Inflammatory macrophage (primary cell): ENCODE data around the gene RNF6.
A peak's percentile ranks its signal among the peaks of the same experiment; 100 is the strongest.

Source experiments
- DNase-seq, 2 donors: peaks; one replicate each; pipeline ENCODE4 v3.0.0-alpha.2; 2020 to 2022

Gene RNF6

GRCh38 chr13:26225896-26226617 lies 3.9 kb upstream of the RNF6 start:
- no peak for DNase-seq

GRCh38 chr13:26222520-26223046 lies 469 bp upstream of the RNF6 start:
- no peak for DNase-seq

GRCh38 chr13:26221399-26221720 lies 754 bp downstream of the RNF6 start:
- DNase-seq, result no peak

- peak; percentile 42 to 62 for DNase-seq
These were observed 1.5 kb downstream of the RNF6 start for GRCh38 chr13:26220575-26220974.

GRCh38 chr13:26219726-26220125 lies 2.4 kb downstream of the RNF6 start:
- DNase-seq, result no peak

GRCh38 chr13:26216042-26216441 lies 6.1 kb downstream of the RNF6 start:
- no peak for DNase-seq

GRCh38 chr13:26213982-26214381 lies 8.1 kb downstream of the RNF6 start:
- DNase-seq, result no peak

GRCh38 chr13:26213345-26213744 lies 8.8 kb downstream of the RNF6 start:
- no peak for DNase-seq

GRCh38 chr13:26208287-26208686 lies 13.8 kb downstream of the RNF6 start:
- no peak for DNase-seq

GRCh38 chr13:26202365-26202972 lies 19.6 kb downstream of the RNF6 start:
- no peak for DNase-seq

GRCh38 chr13:26200811-26201210 lies 21.3 kb downstream of the RNF6 start:
- no peak for DNase-seq

- no peak for DNase-seq
These were observed 24.0 kb downstream of the RNF6 start for GRCh38 chr13:26198116-26198515.

- DNase-seq, result no peak
These were observed 24.8 kb downstream of the RNF6 start for GRCh38 chr13:26197298-26197697.

- DNase-seq, result peak in 1 of 2 donors; percentile 4
These were observed 35.1 kb downstream of the RNF6 start for GRCh38 chr13:26186995-26187394.

- DNase-seq, result peak; percentile 89 to 91
These were observed 35.8 kb downstream of the RNF6 start for GRCh38 chr13:26186118-26186870.

- DNase-seq, result no peak
These were observed 36.4 kb downstream of the RNF6 start for GRCh38 chr13:26185720-26186117.

- peak; percentile 69 to 75 for DNase-seq
These were observed 37.3 kb downstream of the RNF6 start for GRCh38 chr13:26184791-26185250.

GRCh38 chr13:26183416-26183815 lies 38.7 kb downstream of the RNF6 start:
- DNase-seq, result no peak

GRCh38 chr13:26179344-26179743 lies 42.8 kb downstream of the RNF6 start:
- no peak for DNase-seq

- DNase-seq, result no peak
These were observed 53.3 kb downstream of the RNF6 start for GRCh38 chr13:26168835-26169234.

GRCh38 chr13:26168237-26168814 lies 53.8 kb downstream of the RNF6 start:
- DNase-seq, result no peak

GRCh38 chr13:26163812-26164211 lies 58.3 kb downstream of the RNF6 start:
- no peak for DNase-seq
